GM19438 (cell line): Measurements from ENCODE around the gene FBXL3.

ENCODE experiments used
- ATAC-seq: cut with Tn5 transposase; IDR thresholded peaks from one replicate; pipeline ENCODE4 v1.9.1; 2021; ENCODE audit warnings: low read depth; ENCODE audit not compliant: unreplicated experiment

Gene FBXL3

GRCh38 chr13:77026861-77027621, at the start of gene FBXL3:
Gene FBXL3, minus strand, starts transcription at chr13:77027159. Its CDS starts 5,299 bp downstream, at chr13:77021860.
- peak; percentile 48 for ATAC-seq

- ATAC-seq = no peak
These were observed 40.6 kb upstream of the FBXL3 start for GRCh38 chr13:77067519-77067918.

- no peak for ATAC-seq
These were observed 38.6 kb upstream of the FBXL3 start for GRCh38 chr13:77065461-77066147.

GRCh38 chr13:77062097-77062496, 35.1 kb upstream of the FBXL3 start:
- ATAC-seq = no peak

GRCh38 chr13:77061362-77061761, 34.4 kb upstream of the FBXL3 start:
- no peak for ATAC-seq

GRCh38 chr13:77056886-77057285, 29.9 kb upstream of the FBXL3 start:
- no peak for ATAC-seq

- no peak for ATAC-seq
These were observed 29.4 kb upstream of the FBXL3 start for GRCh38 chr13:77056382-77056781.

- ATAC-seq = no peak
These were observed 28.2 kb upstream of the FBXL3 start for GRCh38 chr13:77055158-77055557.

GRCh38 chr13:77053192-77053591, 26.2 kb upstream of the FBXL3 start:
- no peak for ATAC-seq

GRCh38 chr13:77048681-77049080, 21.7 kb upstream of the FBXL3 start:
- ATAC-seq = no peak

GRCh38 chr13:77047649-77048343, 20.8 kb upstream of the FBXL3 start:
- no peak for ATAC-seq

- no peak for ATAC-seq
These were observed 15.7 kb upstream of the FBXL3 start for GRCh38 chr13:77042566-77043177.

- no peak for ATAC-seq
These were observed 13.9 kb upstream of the FBXL3 start for GRCh38 chr13:77040835-77041234.

- ATAC-seq = no peak
These were observed 13.1 kb upstream of the FBXL3 start for GRCh38 chr13:77040076-77040475.

- ATAC-seq = no peak
These were observed 12.0 kb upstream of the FBXL3 start for GRCh38 chr13:77038907-77039480.

- ATAC-seq = no peak
These were observed 9.3 kb upstream of the FBXL3 start for GRCh38 chr13:77036279-77036678.

- no peak for ATAC-seq
These were observed 7.9 kb upstream of the FBXL3 start for GRCh38 chr13:77034881-77035280.

- ATAC-seq = no peak
These were observed 6.9 kb upstream of the FBXL3 start for GRCh38 chr13:77033717-77034302.

- no peak for ATAC-seq
These were observed 4.8 kb upstream of the FBXL3 start for GRCh38 chr13:77031656-77032243.

- no peak for ATAC-seq
These were observed 2.5 kb upstream of the FBXL3 start for GRCh38 chr13:77029436-77029835.
